ENCODE data around the gene ARHGAP32.

The ARHGAP32 gene

DNA sequence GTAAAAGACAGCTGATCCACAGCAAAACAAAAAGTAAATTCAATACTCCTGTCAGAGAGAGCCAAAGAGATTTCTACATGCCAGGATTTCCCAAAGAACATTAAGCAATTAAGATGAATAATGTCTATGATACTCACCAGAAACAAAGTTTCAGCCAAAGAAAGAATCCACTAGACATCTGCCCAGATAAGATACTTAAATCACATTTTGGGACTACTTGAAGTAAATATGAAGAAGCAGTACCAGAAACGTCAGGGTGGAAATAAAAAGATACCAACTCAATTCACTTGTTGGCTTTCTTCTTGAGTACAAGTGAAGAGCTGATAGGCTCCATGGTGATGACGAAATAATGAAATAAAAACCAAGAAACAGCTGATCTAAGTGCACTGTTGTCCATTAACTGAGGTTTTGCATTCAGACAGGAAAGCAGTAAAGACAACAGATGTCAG, 31.6 kb upstream of the ARHGAP32 start:
- no peak for TF ChIP-seq Cebpa-rat (IDR thresholded peaks at IDR 0.05)

GRCh38 chr11:129223260-129223659, 31.1 kb upstream of the ARHGAP32 start:
- H4K20me1 ChIP-seq, result no peaks in the 10 kb centered on the region
- H3K4me1 ChIP-seq, result no peaks in the 10 kb centered on the region
- no peak for TF ChIP-seq Cebpa-rat (IDR thresholded peaks at IDR 0.05)
- no peaks in the 10 kb centered on the region; the same call in 1 of the 2 replicates for H3K36me3 ChIP-seq
- H3K4me3 ChIP-seq, result no peak overlapping the region
- H3K9ac ChIP-seq, result no peak overlapping the region
- no peaks in the 10 kb centered on the region for H3K27me3 ChIP-seq
- H3K27ac ChIP-seq, result no peak overlapping the region
- peaks cover 22% of the 10 kb centered on the region for H3K9me3 ChIP-seq
- H3K4me2 ChIP-seq, result no peak overlapping the region

More for the DNA sequence above, 31.6 kb upstream of the ARHGAP32 start:
- Histone ChIP-seq H3K27ac (no peak overlapping the region), H3K9me3 (peaks cover 22% of the 10 kb centered on the region), H4K20me1 (no peaks in the 10 kb centered on the region), H3K4me3 (no peak overlapping the region), H3K4me1 (no peaks in the 10 kb centered on the region), H3K9ac (no peak overlapping the region), H3K4me2 (no peak overlapping the region), H3K36me3 (no peaks in the 10 kb centered on the region; the same call in 1 of the 2 replicates), H3K27me3 (no peaks in the 10 kb centered on the region)

- no peak overlapping the region for H3K4me3 ChIP-seq
- no peaks in the 10 kb centered on the region for H3K4me1 ChIP-seq
- no peak for TF ChIP-seq Cebpa-rat (IDR thresholded peaks at IDR 0.05)
- H3K27me3 ChIP-seq, result no peaks in the 10 kb centered on the region
- no peaks in the 10 kb centered on the region; the same call in 1 of the 2 replicates for H3K36me3 ChIP-seq
- H3K4me2 ChIP-seq, result no peak overlapping the region
- no peak overlapping the region for H3K27ac ChIP-seq
- H3K9ac ChIP-seq, result no peak overlapping the region
- peaks cover 22% of the 10 kb centered on the region for H3K9me3 ChIP-seq
- H4K20me1 ChIP-seq, result no peaks in the 10 kb centered on the region
Measured at GRCh38 chr11:129222158-129222557, 30.0 kb upstream of the ARHGAP32 start.

DNA sequence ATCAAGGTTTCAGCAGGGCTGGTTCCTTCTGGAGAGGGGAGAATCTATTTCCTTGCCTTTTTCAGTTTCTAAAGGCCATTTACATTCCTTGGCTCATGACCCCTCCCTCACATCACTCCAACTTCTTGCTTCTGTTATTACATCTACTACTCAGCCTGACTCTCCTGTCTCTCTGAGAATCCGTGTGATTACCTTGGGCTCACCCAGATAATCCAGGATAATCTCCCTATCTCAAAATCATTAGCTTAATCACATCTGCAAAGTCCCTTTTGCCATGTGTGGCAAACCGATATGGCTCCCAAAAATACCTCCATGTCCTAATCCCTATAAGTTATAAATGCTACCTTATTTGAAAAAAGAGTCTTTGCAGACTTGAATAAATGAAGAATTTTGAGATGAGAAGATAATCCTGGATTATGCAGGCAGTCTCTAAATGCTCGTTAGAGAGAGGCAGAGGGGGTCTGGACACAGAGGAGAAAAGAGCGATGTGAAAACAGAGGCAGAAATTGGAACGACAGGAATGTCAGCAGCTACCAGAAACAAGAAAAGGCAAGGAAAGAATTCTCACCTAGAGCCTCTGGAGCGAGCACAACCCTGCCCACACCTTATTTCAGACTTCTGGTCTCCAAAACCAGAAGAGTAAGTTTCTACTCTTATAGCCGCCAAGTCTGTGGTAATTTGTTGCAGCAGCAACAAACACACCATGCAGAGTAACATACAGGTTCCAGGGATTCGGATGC, 23.6 kb upstream of the ARHGAP32 start:
- H3K4me1 ChIP-seq, result no peaks in the 10 kb centered on the region
- no peak overlapping the region for H3K27ac ChIP-seq
- H3K9ac ChIP-seq, result no peak overlapping the region
- H3K9me3 ChIP-seq, result no peaks in the 10 kb centered on the region
- no peak overlapping the region for H3K4me3 ChIP-seq
- H4K20me1 ChIP-seq, result peaks cover 9% of the 10 kb centered on the region; the same call in 1 of the 2 replicates
- no peak for TF ChIP-seq Cebpa-rat (IDR thresholded peaks at IDR 0.05)
- no peak overlapping the region for H3K4me2 ChIP-seq
- no peaks in the 10 kb centered on the region for H3K36me3 ChIP-seq
- H3K27me3 ChIP-seq, result no peaks in the 10 kb centered on the region

DNA sequence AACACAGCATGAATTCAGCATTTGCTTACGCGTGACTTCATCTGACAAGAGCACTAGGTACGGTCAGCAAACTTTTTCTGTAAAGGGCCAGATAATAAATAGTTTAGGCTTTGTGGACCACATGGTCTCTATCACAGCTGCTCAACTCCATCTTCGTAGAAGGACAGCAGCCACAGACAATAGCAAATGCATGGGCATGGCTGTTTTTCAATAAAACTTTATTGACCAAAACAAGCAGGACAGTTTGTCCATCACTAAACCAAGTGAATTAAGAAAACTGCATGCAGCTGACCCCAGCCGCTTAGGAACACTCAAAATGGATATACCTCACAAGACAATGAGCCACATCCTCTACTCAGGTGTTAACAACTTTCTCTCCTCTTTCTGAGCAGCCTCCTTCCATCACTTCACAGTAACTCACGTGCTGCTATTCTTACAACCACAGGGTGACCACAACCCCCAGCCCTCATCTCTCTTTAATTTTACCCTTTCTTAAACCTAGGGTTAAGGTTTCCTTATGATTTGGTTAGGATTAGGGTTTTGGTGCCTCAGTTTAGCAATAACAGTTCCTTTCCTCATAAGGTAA, 22.7 kb upstream of the ARHGAP32 start:
- no peak overlapping the region for H3K4me3 ChIP-seq
- no peak overlapping the region for H3K27ac ChIP-seq
- H3K9ac ChIP-seq, result no peak overlapping the region
- no peaks in the 10 kb centered on the region for H3K27me3 ChIP-seq
- H3K36me3 ChIP-seq, result no peaks in the 10 kb centered on the region
- H3K9me3 ChIP-seq, result no peaks in the 10 kb centered on the region
- no peaks in the 10 kb centered on the region for H3K4me1 ChIP-seq
- no peak overlapping the region for H3K4me2 ChIP-seq
- peaks cover 17% of the 10 kb centered on the region; the same call in 1 of the 2 replicates for H4K20me1 ChIP-seq
- TF ChIP-seq Cebpa-rat (IDR thresholded peaks at IDR 0.05), result no peak

GRCh38 chr11:129213261-129213660, 21.1 kb upstream of the ARHGAP32 start:
- Histone ChIP-seq H3K36me3 (no peaks in the 10 kb centered on the region), H3K4me1 (no peaks in the 10 kb centered on the region), H3K27ac (no peak overlapping the region), H4K20me1 (peaks cover 18% of the 10 kb centered on the region; the same call in 1 of the 2 replicates), H3K4me2 (no peak overlapping the region), H3K9me3 (no peaks in the 10 kb centered on the region), H3K9ac (no peak overlapping the region), H3K27me3 (no peaks in the 10 kb centered on the region), H3K4me3 (no peak overlapping the region)
- no peak for TF ChIP-seq Cebpa-rat (IDR thresholded peaks at IDR 0.05)

GRCh38 chr11:129211397-129211796, 19.3 kb upstream of the ARHGAP32 start:
- H4K20me1 ChIP-seq, result peaks cover 18% of the 10 kb centered on the region; the same call in 1 of the 2 replicates
- no peaks in the 10 kb centered on the region for H3K27me3 ChIP-seq
- no peaks in the 10 kb centered on the region for H3K4me1 ChIP-seq
- no peak overlapping the region for H3K9ac ChIP-seq
- H3K27ac ChIP-seq, result no peak overlapping the region
- no peak overlapping the region for H3K4me2 ChIP-seq
- H3K4me3 ChIP-seq, result no peak overlapping the region
- no peak for TF ChIP-seq Cebpa-rat (IDR thresholded peaks at IDR 0.05)
- no peaks in the 10 kb centered on the region for H3K36me3 ChIP-seq
- no peaks in the 10 kb centered on the region; the same call in 1 of the 2 replicates for H3K9me3 ChIP-seq

- no peak overlapping the region for H3K27ac ChIP-seq
- no peak overlapping the region for H3K9ac ChIP-seq
- H3K4me2 ChIP-seq, result no peak overlapping the region
- no peak for TF ChIP-seq Cebpa-rat (IDR thresholded peaks at IDR 0.05)
- H3K9me3 ChIP-seq, result no peaks in the 10 kb centered on the region; the same call in 1 of the 2 replicates
- no peaks in the 10 kb centered on the region for H3K27me3 ChIP-seq
- no peak overlapping the region for H3K4me3 ChIP-seq
- peaks cover 18% of the 10 kb centered on the region; the same call in 1 of the 2 replicates for H4K20me1 ChIP-seq
- no peaks in the 10 kb centered on the region for H3K36me3 ChIP-seq
- no peaks in the 10 kb centered on the region for H3K4me1 ChIP-seq
Measured at GRCh38 chr11:129210831-129211181, 18.7 kb upstream of the ARHGAP32 start.

- Histone ChIP-seq H3K4me1 (no peaks in the 10 kb centered on the region), H3K27ac (no peak overlapping the region)
Measured at GRCh38 chr11:129209891-129210830, 18.0 kb upstream of the ARHGAP32 start.

More at GRCh38 chr11:129209891-129210830, 18.0 kb upstream of the ARHGAP32 start:
- Histone ChIP-seq H3K9me3 (no peaks in the 10 kb centered on the region; the same call in 1 of the 2 replicates), H3K9ac (no peak overlapping the region), H3K4me2 (no peak overlapping the region), H3K4me3 (no peak overlapping the region), H4K20me1 (peaks cover 18% of the 10 kb centered on the region; the same call in 1 of the 2 replicates), H3K27me3 (no peaks in the 10 kb centered on the region), H3K36me3 (no peaks in the 10 kb centered on the region)
- TF ChIP-seq Cebpa-rat (IDR thresholded peaks at IDR 0.05), result no peak

Data from BLaER1 (cell line).